DOHH2 (cell line): ENCODE measurements around the gene KIF21B.

Experiments used
- H3F3A ChIP-seq: fragments of 200-600 bp; sonication (generic), shearing (Covaris generic); 2 replicates; pipeline ENCODE4 v1.6.0; 2016; ENCODE audit warnings: antibody characterized with exemption, mild to moderate bottlenecking; ENCODE audit not compliant: control insufficient read depth, insufficient read depth
- H3K27ac ChIP-seq: fragments of 200-600 bp; sonication (generic); 2 replicates; pipeline ENCODE4 v1.5.1; 2014; ENCODE audit warnings: low read depth, mild to moderate bottlenecking, low read length, moderate library complexity
- H3K27me3 ChIP-seq: fragments of 200-600 bp; sonication (generic); 2 replicates; pipeline ENCODE4 v1.6.1; 2014; ENCODE audit warnings: mild to moderate bottlenecking, low read length, mixed read lengths; ENCODE audit not compliant: control insufficient read depth
- H3K36me3 ChIP-seq: fragments of 200-600 bp; sonication (generic); 2 replicates; pipeline ENCODE4 v1.6.1; 2014; ENCODE audit warnings: mild to moderate bottlenecking, low read length, moderate library complexity, mixed read lengths; ENCODE audit not compliant: control insufficient read depth
- H3K4me1 ChIP-seq: fragments of 200-600 bp; sonication (generic); 2 replicates; pipeline ENCODE4 v1.6.1; 2014; ENCODE audit warnings: mild to moderate bottlenecking, low read length, mixed read lengths; ENCODE audit not compliant: control insufficient read depth
- H3K4me2 ChIP-seq: fragments of 200-600 bp; sonication (generic); 2 replicates; pipeline ENCODE4 v1.6.0; 2014; ENCODE audit warnings: mild to moderate bottlenecking, low read length, moderate library complexity
- H3K4me3 ChIP-seq: fragments of 200-600 bp; sonication (generic); 2 replicates; pipeline ENCODE4 v1.5.1; 2014; ENCODE audit warnings: mild to moderate bottlenecking, low read length, mixed read lengths
- H3K79me2 ChIP-seq: fragments of 200-600 bp; sonication (generic); 2 replicates; pipeline ENCODE4 v1.6.1; 2014; ENCODE audit warnings: mild to moderate bottlenecking, low read length, mixed read lengths; ENCODE audit not compliant: control insufficient read depth
- H3K9me2 ChIP-seq: fragments of 200-600 bp; sonication (generic); replicated peaks from 2 replicates; pipeline ENCODE4 v1.6.1; 2014; ENCODE audit warnings: mild to moderate bottlenecking, low read length, mixed read lengths; ENCODE audit not compliant: control insufficient read depth
- H3K9me3 ChIP-seq: fragments of 200-600 bp; sonication (generic); 2 replicates; pipeline ENCODE4 v1.6.1; 2014; ENCODE audit warnings: antibody characterized with exemption, low read length, mixed read lengths; ENCODE audit not compliant: control insufficient read depth, insufficient read depth
- H4K20me1 ChIP-seq: fragments of 200-600 bp; sonication (generic); 2 replicates; pipeline ENCODE4 v1.6.0; 2014; ENCODE audit warnings: low read depth, mild to moderate bottlenecking, antibody characterized with exemption, low read length, moderate library complexity; ENCODE audit not compliant: control insufficient read depth, insufficient read depth
- CTCF ChIP-seq: fragments of 200-600 bp; sonication (generic); IDR thresholded peaks from one replicate; pipeline ENCODE4 v1.5.1; 2014; ENCODE audit warnings: antibody characterized with exemption, mild to moderate bottlenecking, low read depth, low read length; ENCODE audit not compliant: poor library complexity, severe bottlenecking
- EZH2phosphoT487 ChIP-seq: fragments of 200-600 bp; sonication (generic); IDR thresholded peaks from 2 replicates; pipeline ENCODE4 v1.6.1; 2017; ENCODE audit warnings: borderline replicate concordance, mild to moderate bottlenecking, antibody characterized with exemption, low read length, moderate library complexity, mixed read lengths

KIF21B gene

DNA sequence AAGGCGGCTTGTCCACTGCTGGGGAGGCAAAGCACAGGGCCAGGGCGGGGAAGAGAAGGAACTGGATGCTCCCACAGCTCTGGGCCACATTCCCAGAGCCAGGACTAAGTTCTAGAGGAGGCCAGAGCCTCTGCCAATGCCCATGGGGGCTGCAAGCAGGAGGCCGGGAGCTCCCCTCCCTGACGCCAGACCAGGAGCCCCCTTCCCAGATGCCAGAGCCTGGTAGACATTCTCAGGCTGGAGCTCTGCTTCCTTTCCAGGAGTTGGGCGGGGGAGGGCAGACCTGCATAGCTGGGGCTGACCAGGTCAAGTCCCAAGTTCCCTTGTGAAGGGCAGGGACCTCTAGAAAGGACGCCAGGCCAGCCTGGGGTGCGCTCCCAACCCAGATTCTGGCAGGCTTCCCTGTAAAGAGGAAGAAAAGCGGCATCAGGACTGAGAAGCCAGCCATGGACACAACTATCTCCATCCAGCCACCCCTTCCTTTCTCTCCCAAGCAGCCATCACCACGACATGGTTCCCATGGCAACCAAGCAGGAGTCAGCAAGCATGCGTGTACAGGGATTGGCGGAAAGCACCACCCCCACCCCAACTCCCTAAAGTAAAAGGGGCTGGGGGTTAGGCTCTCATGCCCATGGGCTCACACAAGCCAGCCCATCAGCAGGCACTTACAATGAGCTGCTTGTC lies 13.4 kb downstream of the KIF21B start:
- H3K4me3 ChIP-seq = no peak overlapping the region
- H3K79me2 ChIP-seq = peaks cover 4% of the 10 kb centered on the region; the same call in 1 of the 2 replicates
- H4K20me1 ChIP-seq = peaks cover 5% of the 10 kb centered on the region; the same call in 1 of the 2 replicates
- H3K27me3 ChIP-seq = no peaks in the 10 kb centered on the region
- H3F3A ChIP-seq = no peaks in the 10 kb centered on the region
- no peaks in the 10 kb centered on the region for H3K9me3 ChIP-seq
- H3K27ac ChIP-seq = no peak overlapping the region
- no peak overlapping the region for H3K4me2 ChIP-seq
- no peaks in the 10 kb centered on the region for H3K36me3 ChIP-seq
- no peaks in the 10 kb centered on the region for H3K9me2 ChIP-seq
- no peak for TF ChIP-seq CTCF
- TF ChIP-seq EZH2phosphoT487 = no peak
- H3K4me1 ChIP-seq = no peaks in the 10 kb centered on the region

- no peaks in the 10 kb centered on the region; the same call in 1 of the 2 replicates for H3K36me3 ChIP-seq
- no peaks in the 10 kb centered on the region for H3K79me2 ChIP-seq
- no peak for TF ChIP-seq EZH2phosphoT487
- TF ChIP-seq CTCF = no peak
- H3K9me3 ChIP-seq = no peaks in the 10 kb centered on the region
- no peaks in the 10 kb centered on the region for H3K27me3 ChIP-seq
- H3F3A ChIP-seq = no peaks in the 10 kb centered on the region
- H3K27ac ChIP-seq = no peak overlapping the region
- H3K4me1 ChIP-seq = no peaks in the 10 kb centered on the region
- no peak overlapping the region for H3K4me2 ChIP-seq
- no peak overlapping the region for H3K4me3 ChIP-seq
- H3K9me2 ChIP-seq = no peaks in the 10 kb centered on the region
- peaks cover 5% of the 10 kb centered on the region; the same call in 1 of the 2 replicates for H4K20me1 ChIP-seq
These were observed 14.7 kb downstream of the KIF21B start for GRCh38 chr1:201008666-201009360.

DNA sequence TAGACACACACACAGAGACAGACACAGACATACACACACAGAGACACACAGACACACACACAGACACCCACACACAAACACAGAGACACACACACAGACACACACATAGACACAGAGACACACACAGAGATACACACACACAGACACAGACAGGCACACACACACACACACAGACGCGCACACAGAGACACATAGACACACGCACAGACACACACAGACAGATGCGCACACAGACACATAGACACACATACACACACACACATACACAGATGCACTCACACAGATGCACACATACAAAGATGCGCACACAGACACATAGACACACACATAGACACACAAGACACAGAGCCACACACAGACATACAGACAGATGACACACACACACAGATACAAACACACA lies 16.0 kb downstream of the KIF21B start:
- no peak overlapping the region for H3K27ac ChIP-seq
- no peak overlapping the region for H3K4me2 ChIP-seq
- H3K9me3 ChIP-seq = no peaks in the 10 kb centered on the region
- no peak for TF ChIP-seq EZH2phosphoT487
- no peak for TF ChIP-seq CTCF
- no peaks in the 10 kb centered on the region for H3K4me1 ChIP-seq
- no peaks in the 10 kb centered on the region for H3K79me2 ChIP-seq
- H3F3A ChIP-seq = no peaks in the 10 kb centered on the region
- peaks cover 5% of the 10 kb centered on the region; the same call in 1 of the 2 replicates for H4K20me1 ChIP-seq
- H3K4me3 ChIP-seq = no peak overlapping the region
- no peaks in the 10 kb centered on the region for H3K9me2 ChIP-seq
- no peaks in the 10 kb centered on the region for H3K27me3 ChIP-seq
- no peaks in the 10 kb centered on the region; the same call in 1 of the 2 replicates for H3K36me3 ChIP-seq
